Stimulated activated naive B cell treated with anti-CD40 and anti-IgM and Interleukin-4, amounts not matched to agents 10 μg/mL and 1 μg/mL and 100 μg/mL, for 72 hours (primary cell): ENCODE data around the gene CDCA7.
"Not testable (repeated sequence)": the region's sequence is repeated elsewhere in the genome, so short reads cannot be mapped to it uniquely, and the experiment has no call there.

Experiments
- ATAC-seq, 2 donors: fragments of 150-1000 bp; cut with Tn5 transposase; replicated peaks; 2 replicates each; pipeline ENCODE4 v1.10.0; 2021; ENCODE audit warnings: moderate library complexity in 1 of 2
- DNase-seq: peaks from one replicate; pipeline ENCODE4 v3.0.0; 2021
- H3K27ac Mint-ChIP-seq: one replicate; pipeline ENCODE4 v1.8.0; 2022; ENCODE audit warnings: mild to moderate bottlenecking, mixed read lengths
- H3K27me3 Mint-ChIP-seq, 2 donors: one replicate each; pipeline ENCODE4 v1.8.0; 2022; ENCODE audit warnings: mixed read lengths in 2 of 2
- H3K36me3 Mint-ChIP-seq, 2 donors: one replicate each; pipeline ENCODE4 v1.8.0; 2022; ENCODE audit warnings: mixed read lengths in 2 of 2, mild to moderate bottlenecking in 1 of 2
- H3K4me1 Mint-ChIP-seq, 2 donors: one replicate each; pipeline ENCODE4 v1.8.0; 2022; ENCODE audit warnings: mixed read lengths in 2 of 2, mild to moderate bottlenecking in 1 of 2
- H3K4me3 Mint-ChIP-seq, 2 donors: one replicate each; pipeline ENCODE4 v1.8.0; 2022; ENCODE audit warnings: mild to moderate bottlenecking in 2 of 2, mixed read lengths in 2 of 2, moderate library complexity in 1 of 2
- H3K9me3 Mint-ChIP-seq, 2 donors: one replicate each; pipeline ENCODE4 v1.8.0; 2022; ENCODE audit warnings: mixed read lengths in 2 of 2, mild to moderate bottlenecking in 1 of 2

CDCA7 gene

DNA sequence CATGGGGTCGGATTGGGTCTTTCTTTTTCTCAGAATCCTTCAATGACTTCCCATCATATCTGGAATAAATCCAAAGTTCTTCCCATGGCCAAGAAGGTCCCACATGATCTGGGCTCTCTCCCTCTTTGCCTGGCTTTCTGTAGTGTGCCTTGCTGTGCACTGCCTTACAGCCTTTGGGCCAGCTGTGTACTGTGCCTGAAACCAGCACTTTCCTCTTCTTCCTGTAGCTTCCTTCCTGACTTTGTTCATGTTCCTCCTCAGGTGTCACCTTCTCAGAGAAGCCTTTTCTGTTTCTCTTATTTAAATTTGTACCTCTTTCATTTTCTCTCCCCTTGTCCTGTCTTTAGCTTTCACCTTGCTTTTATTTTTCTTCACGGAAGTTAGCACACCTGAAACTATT lies 4.3 kb upstream of the CDCA7 start:
- peaks cover 20 to 25% of the 10 kb centered on the region in 2 donors for H3K27me3 Mint-ChIP-seq
- ATAC-seq, result no peak
- no peak for DNase-seq
- H3K4me3 Mint-ChIP-seq, result no peak overlapping the region
- H3K27ac Mint-ChIP-seq, result no peak overlapping the region
- peaks cover 5 to 9% of the 10 kb centered on the region in 2 donors for H3K9me3 Mint-ChIP-seq
- H3K36me3 Mint-ChIP-seq, result no peaks in the 10 kb centered on the region
- H3K4me1 Mint-ChIP-seq, result peaks cover 7 to 16% of the 10 kb centered on the region in 2 donors

DNA sequence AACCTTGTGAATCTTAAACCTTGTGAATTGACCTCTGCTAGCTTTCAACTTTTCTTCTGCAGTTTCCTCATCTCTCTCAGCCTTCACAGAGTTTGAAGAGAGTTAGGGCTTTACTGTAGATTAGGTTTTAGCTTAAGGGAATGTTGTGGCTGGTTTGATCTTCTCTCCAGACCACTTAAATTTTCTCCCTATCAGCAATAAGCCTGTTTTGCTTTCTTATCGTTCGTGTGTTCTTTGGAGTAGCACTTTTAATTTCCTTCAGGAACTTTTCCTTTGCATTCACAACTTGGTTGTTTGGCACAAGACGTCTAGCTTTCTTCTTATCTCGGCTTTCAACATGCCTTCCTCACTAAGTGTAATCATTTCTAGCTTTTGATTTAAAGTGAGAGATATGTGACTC lies 2.8 kb upstream of the CDCA7 start:
- no peak for DNase-seq
- H3K27me3 Mint-ChIP-seq, result peaks cover 29 to 35% of the 10 kb centered on the region in 2 donors
- no peak overlapping the region for H3K27ac Mint-ChIP-seq
- peaks cover 12 to 31% of the 10 kb centered on the region in 2 donors for H3K4me1 Mint-ChIP-seq
- peaks cover 0 to 3% of the 10 kb centered on the region in 2 donors for H3K9me3 Mint-ChIP-seq
- no peaks in the 10 kb centered on the region for H3K36me3 Mint-ChIP-seq
- no peak overlapping the region for H3K4me3 Mint-ChIP-seq
- no peak for ATAC-seq

DNA sequence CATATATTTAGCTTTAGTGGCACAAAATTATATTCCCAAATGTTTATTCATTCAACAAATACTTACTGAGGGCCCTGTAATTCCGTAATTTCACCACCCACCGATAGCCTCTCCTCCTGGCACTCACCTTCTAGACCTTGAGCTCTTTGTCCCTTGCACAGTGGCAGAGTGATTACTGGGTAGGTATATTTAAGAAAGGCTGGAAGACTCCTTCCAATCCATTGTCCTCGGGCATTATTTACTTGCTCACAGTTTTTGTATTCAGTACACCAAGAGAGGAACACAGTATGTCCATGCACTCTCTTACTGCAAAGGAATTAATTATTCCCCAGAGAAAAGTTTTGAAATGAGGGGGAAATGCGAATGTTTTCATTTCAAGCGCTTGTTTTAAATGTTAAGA lies 1.1 kb upstream of the CDCA7 start:
- no peaks in the 10 kb centered on the region for H3K9me3 Mint-ChIP-seq
- DNase-seq (no peak), ATAC-seq (no peak)
- H3K27me3 Mint-ChIP-seq, result peaks cover 29 to 36% of the 10 kb centered on the region in 2 donors
- H3K4me1 Mint-ChIP-seq, result peaks cover 12 to 31% of the 10 kb centered on the region in 2 donors
- peak overlapping the region; percentile 47 to 48 for H3K4me3 Mint-ChIP-seq
- H3K27ac Mint-ChIP-seq, result no peak overlapping the region
- H3K36me3 Mint-ChIP-seq, result no peaks in the 10 kb centered on the region

DNA sequence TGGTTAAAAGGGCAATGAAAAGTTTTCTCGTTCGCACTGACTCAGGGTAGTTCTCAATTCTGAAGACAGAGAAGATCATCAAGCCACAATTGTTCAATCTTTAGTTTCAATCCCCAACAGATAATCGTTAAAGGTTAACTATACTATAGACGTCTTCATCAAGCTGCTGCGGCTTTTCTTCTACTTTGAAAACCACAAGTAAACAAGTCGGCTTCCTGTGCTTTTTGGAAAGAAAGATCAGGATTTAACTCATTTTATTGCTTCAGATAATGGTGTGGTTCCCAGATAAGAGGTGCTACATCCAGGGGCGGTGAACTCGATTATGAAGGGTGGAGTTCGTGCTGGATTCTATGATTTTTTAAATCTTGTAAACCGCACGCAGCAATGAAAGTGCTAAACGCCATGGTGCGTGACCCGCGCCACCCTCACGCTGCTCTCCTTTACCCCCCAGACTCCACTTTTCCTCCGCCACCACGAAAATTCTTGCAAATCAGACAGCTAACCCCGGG lies 545 bp upstream of the CDCA7 start:
- DNase-seq (no peak), ATAC-seq (peak; percentile 64 to 73)
- Mint-ChIP-seq H3K4me3 (peak overlapping the region; percentile 80), H3K27me3 (peaks cover 29 to 36% of the 10 kb centered on the region in 2 donors), H3K9me3 (no peaks in the 10 kb centered on the region), H3K36me3 (no peaks in the 10 kb centered on the region), H3K4me1 (peaks cover 12 to 31% of the 10 kb centered on the region in 2 donors), H3K27ac (peak overlapping the region; percentile 95)

DNA sequence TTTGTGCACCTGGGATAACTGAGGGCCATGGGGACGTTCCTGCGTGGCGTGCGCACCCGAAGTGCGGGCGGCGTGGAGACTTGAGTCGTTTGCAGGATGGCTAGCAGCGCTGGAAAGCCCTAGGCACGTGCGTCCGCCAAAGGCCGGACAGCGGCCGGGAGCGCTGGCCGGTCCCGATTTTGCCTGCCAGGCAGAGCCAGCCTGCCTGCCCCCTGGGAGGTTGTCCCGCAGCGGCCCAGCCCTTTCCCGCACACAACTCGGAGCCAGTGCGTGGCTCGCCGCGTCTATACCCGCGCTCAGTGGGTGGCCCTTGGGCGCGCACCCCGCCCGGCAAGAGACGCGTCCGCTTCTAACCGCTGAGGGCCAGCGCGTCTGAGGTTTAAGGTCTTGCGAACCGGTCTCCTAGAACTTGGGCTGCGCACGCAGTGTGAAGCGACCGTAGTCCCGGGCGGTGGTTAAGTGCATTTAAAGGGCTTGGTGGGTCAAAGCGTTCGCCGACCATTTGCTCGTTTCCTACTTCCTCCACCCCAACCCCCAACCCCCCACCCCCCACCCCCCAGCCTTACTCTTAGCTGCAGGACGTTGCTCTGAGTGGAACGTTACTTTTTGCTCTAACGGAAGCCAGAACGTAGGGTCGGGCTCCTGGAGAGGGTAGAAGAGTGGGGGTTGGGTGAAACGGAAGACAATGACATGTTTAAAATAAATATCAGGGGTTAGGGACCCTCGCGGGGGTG lies 627 bp downstream of the CDCA7 start:
- peak; percentile 9 for DNase-seq
- H3K27me3 Mint-ChIP-seq, result peaks cover 28 to 36% of the 10 kb centered on the region in 2 donors
- peaks cover 12 to 31% of the 10 kb centered on the region in 2 donors for H3K4me1 Mint-ChIP-seq
- H3K9me3 Mint-ChIP-seq, result no peaks in the 10 kb centered on the region
- H3K27ac Mint-ChIP-seq, result peak overlapping the region; percentile 67
- H3K4me3 Mint-ChIP-seq, result peak overlapping the region; percentile 80
- H3K36me3 Mint-ChIP-seq, result peaks cover 4% of the 10 kb centered on the region in 2 donors
- ATAC-seq, result peak; percentile 63 to 64

DNA sequence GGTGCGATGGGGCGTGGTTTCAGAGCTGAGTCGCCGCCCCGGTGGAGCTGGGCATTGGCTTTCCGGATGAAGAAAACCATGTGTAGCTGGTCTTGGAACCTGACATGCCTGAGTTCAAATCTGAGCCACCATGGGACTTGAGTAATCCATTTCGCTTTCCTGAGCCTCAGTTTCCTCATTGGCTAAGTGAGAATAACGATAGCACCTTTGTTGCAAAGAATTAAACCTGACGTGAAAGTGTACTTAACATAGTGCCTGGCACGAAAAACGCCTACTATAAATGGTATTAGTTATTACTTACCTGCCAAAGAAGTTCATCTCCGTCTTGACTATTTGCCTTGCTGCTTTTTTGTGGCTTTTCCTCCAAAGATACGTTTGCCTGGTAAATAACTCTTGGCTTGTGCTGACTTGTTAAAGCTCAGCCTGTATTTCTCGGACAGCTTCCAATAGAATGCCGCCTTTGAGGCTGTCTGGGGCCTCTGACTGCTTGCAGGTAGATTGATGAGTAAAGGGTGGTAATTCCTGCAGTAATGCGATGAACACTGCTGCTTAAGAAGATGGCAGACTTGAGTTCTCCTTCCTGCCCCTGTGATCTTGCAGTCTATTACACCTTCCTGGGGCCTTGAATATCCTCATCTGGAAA lies 1.3 kb downstream of the CDCA7 start:
- Mint-ChIP-seq H3K27ac (peak overlapping the region; percentile 31), H3K27me3 (peaks cover 23 to 36% of the 10 kb centered on the region in 2 donors), H3K9me3 (no peaks in the 10 kb centered on the region), H3K36me3 (peaks cover 7 to 9% of the 10 kb centered on the region in 2 donors), H3K4me3 (peak overlapping the region; percentile 80), H3K4me1 (peaks cover 11 to 31% of the 10 kb centered on the region in 2 donors)
- DNase-seq (no peak), ATAC-seq (no peak)

DNA sequence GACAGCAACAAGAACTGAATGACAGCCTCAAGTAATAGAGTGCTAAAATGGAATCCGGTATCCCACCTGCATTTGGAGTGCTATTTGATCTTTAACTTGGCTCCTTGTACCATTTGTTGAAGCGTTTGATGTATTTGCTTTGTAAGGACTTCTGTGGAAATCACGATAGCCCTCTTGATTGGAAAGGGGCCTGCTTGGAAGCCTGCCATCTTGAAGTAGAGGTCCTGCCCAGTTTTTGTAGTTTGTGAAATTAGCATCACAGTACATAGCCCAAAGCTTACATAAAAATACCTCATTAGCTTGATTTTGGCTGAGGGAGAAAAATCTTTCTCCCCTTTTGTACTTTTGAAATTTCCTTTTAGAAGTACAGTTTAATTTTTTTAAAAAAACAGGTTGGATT lies 2.7 kb downstream of the CDCA7 start:
- H3K36me3 Mint-ChIP-seq, result peaks cover 7 to 13% of the 10 kb centered on the region in 2 donors
- DNase-seq (no peak), ATAC-seq (no peak)
- H3K27ac Mint-ChIP-seq, result no peak overlapping the region
- peaks cover 18 to 36% of the 10 kb centered on the region in 2 donors for H3K27me3 Mint-ChIP-seq
- H3K9me3 Mint-ChIP-seq, result no peaks in the 10 kb centered on the region
- peaks cover 11 to 31% of the 10 kb centered on the region in 2 donors for H3K4me1 Mint-ChIP-seq
- no peak overlapping the region for H3K4me3 Mint-ChIP-seq

DNA sequence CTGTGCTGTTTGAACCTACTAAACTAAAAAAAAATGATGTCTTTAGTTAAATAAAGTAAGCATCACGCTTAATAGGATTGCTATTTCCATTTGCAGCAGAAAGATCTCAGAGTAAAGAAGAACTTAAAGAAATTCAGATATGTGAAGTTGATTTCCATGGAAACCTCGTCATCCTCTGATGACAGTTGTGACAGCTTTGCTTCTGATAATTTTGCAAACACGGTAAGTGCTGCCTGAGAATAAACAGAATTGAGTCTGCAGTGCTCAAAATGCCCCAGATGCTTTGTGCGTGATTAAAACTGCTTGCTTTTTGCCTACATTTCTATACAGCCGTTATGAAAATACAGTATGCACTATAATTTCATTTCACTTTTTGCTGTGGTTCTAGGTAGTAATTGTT lies 3.9 kb downstream of the CDCA7 start:
- no peak overlapping the region for H3K27ac Mint-ChIP-seq
- H3K4me1 Mint-ChIP-seq, result peaks cover 9 to 27% of the 10 kb centered on the region in 2 donors
- no peaks in the 10 kb centered on the region for H3K9me3 Mint-ChIP-seq
- H3K27me3 Mint-ChIP-seq, result peaks cover 12 to 26% of the 10 kb centered on the region in 2 donors
- H3K4me3 Mint-ChIP-seq, result no peak overlapping the region
- ATAC-seq (no peak), DNase-seq (no peak)
- peaks cover 10 to 20% of the 10 kb centered on the region in 2 donors for H3K36me3 Mint-ChIP-seq

DNA sequence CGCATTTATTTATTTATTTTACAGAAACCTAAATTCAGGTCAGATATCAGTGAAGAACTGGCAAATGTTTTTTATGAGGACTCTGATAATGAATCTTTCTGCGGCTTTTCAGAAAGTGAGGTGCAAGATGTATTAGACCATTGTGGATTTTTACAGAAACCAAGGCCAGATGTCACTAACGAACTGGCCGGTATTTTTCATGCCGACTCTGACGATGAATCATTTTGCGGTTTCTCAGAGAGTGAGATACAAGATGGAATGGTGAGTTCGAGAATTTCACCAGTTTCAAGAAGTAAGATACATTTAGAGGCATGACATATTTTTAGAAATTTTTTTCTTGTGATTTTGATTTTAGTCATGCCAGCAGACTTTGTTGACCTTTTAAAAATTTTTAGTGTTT lies 4.6 kb downstream of the CDCA7 start:
- peaks cover 6 to 20% of the 10 kb centered on the region in 2 donors for H3K27me3 Mint-ChIP-seq
- no peak overlapping the region for H3K27ac Mint-ChIP-seq
- H3K9me3 Mint-ChIP-seq, result no peaks in the 10 kb centered on the region
- ATAC-seq, result no peak
- DNase-seq, result no peak
- no peak overlapping the region for H3K4me3 Mint-ChIP-seq
- H3K36me3 Mint-ChIP-seq, result peaks cover 10 to 25% of the 10 kb centered on the region in 2 donors
- peaks cover 5 to 21% of the 10 kb centered on the region in 2 donors for H3K4me1 Mint-ChIP-seq

DNA sequence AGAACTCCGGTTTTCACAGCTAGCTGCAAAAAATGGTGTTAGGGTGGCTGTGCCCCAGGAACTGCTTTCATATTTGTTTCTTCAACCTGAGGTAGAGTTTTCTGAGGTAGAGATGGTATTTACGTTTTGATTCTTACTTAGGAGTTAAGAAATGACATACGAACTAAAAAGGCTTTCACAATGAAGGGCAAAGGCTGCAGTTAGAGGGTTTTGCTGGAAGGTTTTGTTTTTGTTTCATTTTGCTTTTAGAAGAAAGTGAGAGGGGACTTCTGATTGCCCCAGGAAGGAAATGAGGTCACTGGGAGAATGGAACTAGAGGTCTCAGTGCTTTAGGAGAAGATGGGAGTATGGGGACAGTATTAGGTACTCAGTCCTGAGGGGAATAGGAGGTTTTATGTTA lies 15.5 kb downstream of the CDCA7 start:
- Mint-ChIP-seq H3K4me1 (peaks cover 6 to 8% of the 10 kb centered on the region in 2 donors), H3K36me3 (peaks cover 2 to 23% of the 10 kb centered on the region in 2 donors), H3K4me3 (no peak overlapping the region), H3K27ac (no peak overlapping the region), H3K27me3 (no peaks in the 10 kb centered on the region), H3K9me3 (no peaks in the 10 kb centered on the region)
- DNase-seq, result no peak
- no peak for ATAC-seq

DNA sequence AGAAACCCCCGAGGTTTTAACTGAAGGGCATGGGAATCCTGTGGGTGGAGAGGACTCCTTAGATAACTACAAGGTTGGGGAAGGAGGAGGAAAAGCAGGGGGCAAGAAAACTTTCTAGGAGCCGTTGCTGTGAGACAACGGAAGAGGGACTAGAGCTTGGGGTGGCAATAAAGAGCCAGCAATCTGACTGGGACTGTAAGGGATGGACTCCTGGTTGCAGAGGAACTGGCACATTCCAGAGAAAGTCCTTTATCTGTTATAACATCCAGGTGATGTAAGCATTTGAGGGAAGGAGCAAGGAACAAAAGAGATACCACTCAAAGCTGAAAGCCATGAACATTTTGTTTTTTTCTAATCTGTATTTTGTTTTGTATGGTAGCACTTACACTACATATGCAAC lies 16.4 kb downstream of the CDCA7 start:
- Mint-ChIP-seq H3K27ac (no peak overlapping the region), H3K36me3 (peaks cover 2 to 18% of the 10 kb centered on the region in 2 donors), H3K4me1 (peaks cover 6 to 8% of the 10 kb centered on the region in 2 donors), H3K4me3 (no peak overlapping the region), H3K9me3 (no peaks in the 10 kb centered on the region), H3K27me3 (no peaks in the 10 kb centered on the region)
- ATAC-seq, result no peak
- no peak for DNase-seq

DNA sequence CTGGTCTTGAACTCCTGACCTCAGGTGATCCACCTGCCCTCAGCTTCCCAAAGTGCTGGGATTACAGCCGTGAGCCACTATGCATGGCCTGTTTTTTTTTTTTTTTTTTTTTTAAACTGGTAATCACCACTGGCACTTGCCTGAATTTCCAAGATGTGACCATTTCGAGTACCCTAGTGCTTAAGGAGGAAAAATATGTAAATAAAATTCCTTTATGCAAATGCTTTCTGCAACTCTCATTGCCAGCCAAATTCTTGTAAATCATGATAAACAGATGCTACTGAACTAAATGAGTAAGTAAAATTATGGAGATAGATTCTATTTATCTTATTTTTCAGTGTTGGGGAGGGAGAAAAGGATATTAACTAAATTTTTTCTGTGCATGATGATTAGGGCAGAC lies 18.6 kb downstream of the CDCA7 start:
- H3K9me3 Mint-ChIP-seq, result no peaks in the 10 kb centered on the region
- H3K4me3 Mint-ChIP-seq, result no peak overlapping the region
- H3K27ac Mint-ChIP-seq, result no peak overlapping the region
- H3K36me3 Mint-ChIP-seq, result peaks cover 2 to 3% of the 10 kb centered on the region in 2 donors
- DNase-seq, result no peak
- no peak for ATAC-seq
- H3K27me3 Mint-ChIP-seq, result no peaks in the 10 kb centered on the region
- H3K4me1 Mint-ChIP-seq, result peaks cover 6 to 8% of the 10 kb centered on the region in 2 donors

DNA sequence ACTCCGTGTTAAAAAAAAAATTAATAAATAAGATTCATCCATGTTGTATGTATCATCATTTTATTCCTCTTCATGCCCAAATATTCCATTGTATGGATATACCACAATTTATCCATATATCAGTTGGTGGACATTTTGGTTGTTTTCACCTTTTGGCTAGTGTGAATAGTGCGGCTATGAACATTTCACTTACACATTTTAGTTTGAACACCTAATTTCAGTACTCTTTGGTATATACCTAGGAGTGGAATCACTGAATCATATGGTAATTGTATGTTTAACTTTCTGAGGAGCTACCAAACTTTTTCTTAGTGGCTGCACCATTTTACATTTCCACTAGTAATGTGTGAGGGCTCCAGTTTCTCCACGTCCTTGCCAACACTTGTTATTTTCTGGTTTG lies 20.0 kb downstream of the CDCA7 start:
- Mint-ChIP-seq H3K4me3 (no peak overlapping the region), H3K27me3 (no peaks in the 10 kb centered on the region), H3K9me3 (no peaks in the 10 kb centered on the region), H3K36me3 (peaks cover 0 to 2% of the 10 kb centered on the region in 2 donors), H3K4me1 (peaks cover 6 to 8% of the 10 kb centered on the region in 2 donors), H3K27ac (no peak overlapping the region)
- DNase-seq, result no peak
- ATAC-seq, result no peak

DNA sequence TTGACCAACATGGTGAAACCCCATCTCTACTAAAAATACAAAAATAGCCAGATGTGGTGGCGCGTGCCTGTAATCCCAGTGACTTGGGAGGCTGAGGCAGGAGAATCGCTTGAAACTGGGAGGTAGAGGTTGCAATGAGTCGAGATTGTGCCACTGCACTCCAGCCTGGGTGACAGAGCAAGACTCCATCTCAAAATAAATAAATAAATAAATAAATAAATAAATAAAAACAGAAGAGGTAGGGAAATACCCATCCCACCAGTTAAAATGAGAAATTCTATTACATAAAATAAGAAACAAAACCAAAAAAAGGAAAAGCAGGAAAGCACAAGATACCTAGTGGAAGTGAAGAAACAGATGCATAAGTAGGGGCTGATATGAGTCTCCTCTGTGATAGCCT lies 30.9 kb downstream of the CDCA7 start:
- not testable (repeated sequence) for ATAC-seq, DNase-seq, H3K36me3 Mint-ChIP-seq, H3K4me1 Mint-ChIP-seq, H3K27me3 Mint-ChIP-seq, H3K4me3 Mint-ChIP-seq, H3K9me3 Mint-ChIP-seq, H3K27ac Mint-ChIP-seq
